Endothelial cell of umbilical vein (primary cell): Measurements from ENCODE around the gene ORAI3. TPM values are rescaled to one million over a fixed set of nuclear protein-coding genes. Genes with fewer than 3 reads are reported as not detected.

ENCODE experiments used
- BruUV-seq: library from RNA; stranded (reverse); fragments of 400-500 nt; replicated peaks from 2 replicates; lab custom pipeline; 2021; lab: Mats Ljungman, UMichigan
- CTCF ChIA-PET: fragments of 300-600, 350-600 bp; sonication (Branson Sonifier 250); formaldehyde crosslinking; loops from one replicate; lab custom pipeline; 2021; ENCODE audit warnings: antibody characterized with exemption, inconsistent platforms; lab: Charles Lee
- POLR2A ChIA-PET: fragments of 300-600, 350-600 bp; sonication (Branson Sonifier 250); formaldehyde crosslinking; loops from one replicate; lab custom pipeline; 2021; ENCODE audit warnings: antibody characterized with exemption, inconsistent platforms; lab: Charles Lee
- DNase-seq: peaks from one replicate; pipeline ENCODE4 v3.0.0-alpha.2; 2011; ENCODE audit warnings: low read depth, low spot score
- FAIRE-seq: peaks from 2 replicates; lab custom pipeline; 2011; peaks lifted over from hg19 to GRCh38; lab: Jason Lieb, UNC
- H2AFZ ChIP-seq: 2 replicates; pipeline ENCODE4 v1.6.0; 2012; ENCODE audit warnings: low read depth, low read length, control low read depth, inconsistent platforms
- H3K27ac ChIP-seq: 2 replicates; pipeline ENCODE4 v1.5.1; 2011; ENCODE audit warnings: low read depth, mild to moderate bottlenecking, control low read depth, low read length, moderate library complexity; ENCODE audit not compliant: insufficient read depth
- H3K27me3 ChIP-seq, 2 experiments: 2 replicates each; pipeline versions ENCODE4 v1.6.0 to v1.6.1; 2011; ENCODE audit warnings: low read length in 2 of 2, mixed read lengths in 1 of 2; ENCODE audit not compliant: control insufficient read depth in 2 of 2, insufficient read depth in 2 of 2
- H3K36me3 ChIP-seq, 2 experiments: 2 replicates in 1 of 2; 3 replicates in 1 of 2; pipeline ENCODE4 v1.5.1; 2011; ENCODE audit warnings: low read length in 2 of 2, mild to moderate bottlenecking in 1 of 2, moderate library complexity in 1 of 2; ENCODE audit not compliant: control insufficient read depth in 2 of 2, insufficient read depth in 2 of 2; ENCODE audit errors: extremely low read depth in 1 of 2
- H3K4me1 ChIP-seq: 3 replicates; pipeline ENCODE4 v1.5.1; 2011; ENCODE audit warnings: mild to moderate bottlenecking, low read length; ENCODE audit not compliant: control insufficient read depth, insufficient read depth; ENCODE audit errors: extremely low read depth
- H3K4me2 ChIP-seq: 2 replicates; pipeline ENCODE4 v1.6.1; 2011; ENCODE audit warnings: low read length, control low read depth, mixed read lengths; ENCODE audit not compliant: insufficient read depth
- H3K4me3 ChIP-seq, 3 experiments: fragments of 200-600 bp in 1 of 3; sonication (generic), shearing (Covaris generic) in 1 of 3; replicated peaks in 1 of 3; 2 replicates each; pipeline ENCODE4 v1.5.1; 2011 to 2016; ENCODE audit warnings: control low read depth in 3 of 3, low read length in 3 of 3, mild to moderate bottlenecking in 2 of 3, inconsistent platforms in 1 of 3, low read depth in 1 of 3, moderate library complexity in 1 of 3; ENCODE audit not compliant: insufficient read depth in 1 of 3
- H3K79me2 ChIP-seq: 2 replicates; pipeline ENCODE4 v1.6.0; 2012; ENCODE audit warnings: low read length, inconsistent platforms; ENCODE audit not compliant: control insufficient read depth, insufficient read depth
- H3K9ac ChIP-seq: replicated peaks from 2 replicates; pipeline ENCODE3; 2011; ENCODE audit warnings: low read length, control low read depth; ENCODE audit not compliant: insufficient read depth; ENCODE audit errors: extremely low read depth
- H3K9me1 ChIP-seq: replicated peaks from 3 replicates; pipeline ENCODE4 v1.6.0; 2011; ENCODE audit warnings: mild to moderate bottlenecking, low read length; ENCODE audit not compliant: control insufficient read depth, insufficient read depth; ENCODE audit errors: extremely low read depth
- H3K9me3 ChIP-seq: replicated peaks from 2 replicates; pipeline ENCODE4 v1.5.1; 2012; ENCODE audit warnings: low read length, inconsistent platforms; ENCODE audit not compliant: control insufficient read depth, insufficient read depth
- H4K20me1 ChIP-seq: replicated peaks from 2 replicates; pipeline ENCODE3; 2011; ENCODE audit warnings: mild to moderate bottlenecking, low read length; ENCODE audit not compliant: control insufficient read depth, insufficient read depth; ENCODE audit errors: extremely low read depth
- JUN ChIP-seq: IDR thresholded peaks from 2 replicates; pipeline ENCODE4 v1.6.1; 2011; ENCODE audit warnings: borderline replicate concordance, low read depth; ENCODE audit not compliant: insufficient read length, insufficient read depth
- MYC ChIP-seq: IDR thresholded peaks from one replicate; pipeline ENCODE4 v1.6.1; 2011; ENCODE audit warnings: mild to moderate bottlenecking, low read depth, low read length
- POLR2AphosphoS5 ChIP-seq: IDR thresholded peaks from 2 replicates; pipeline ENCODE4 v1.6.1; 2012; ENCODE audit warnings: low read depth, mild to moderate bottlenecking, control low read depth, low read length, moderate library complexity; ENCODE audit not compliant: insufficient read depth
- dilution Hi-C: fragments of 300-500 bp; cut with MboI; formaldehyde crosslinking; loops from one replicate; pipeline ENCODE4 v1.15.0; 2019; ENCODE audit warnings: low sequenced_read_pairs; ENCODE audit not compliant: extremely low pct_ligation_motif_present
- intact Hi-C: fragments of 100-400 bp; cut with micrococcal nuclease; formaldehyde crosslinking; loops from one replicate; pipeline ENCODE4 v1.10.0; 2022
- polyA plus RNA-seq, 4 experiments: library from polyadenylated mRNA; depleted of rRNA in 3 of 4; stranded (reverse) in 3 of 4; unstranded in 1 of 4; fragments of >200 nt; gene quantifications; 2 replicates each; pipeline versions ENCODE4 v1.2.1 to v1.2.3, GENCODE V29; 2011 to 2012; ENCODE audit warnings: missing spikeins in 1 of 4
- total RNA-seq: library from RNA; stranded (reverse); gene quantifications from 2 replicates; pipeline ENCODE4 v1.2.3, GENCODE V29; 2021
- TF ChIP-seq, protein P1 (sequence below), 2 donors: IDR thresholded peaks; 1 replicate in 1 of 2; 2 replicates in 1 of 2; pipeline ENCODE4 v1.5.1; 2011; ENCODE audit warnings: low read length in 2 of 2, mild to moderate bottlenecking in 2 of 2, moderate library complexity in 2 of 2, control low read depth in 1 of 2, inconsistent platforms in 1 of 2, low read depth in 1 of 2; ENCODE audit not compliant: insufficient read depth in 1 of 2; ENCODE audit errors: extremely low read depth in 1 of 2

The ORAI3 gene
- total and polyA plus RNA-seq, 2 donors (not counting 3 experiments of a cell fraction or from before 2014, with no cell fraction given): 17.6 to 25.4 TPM

DNA sequence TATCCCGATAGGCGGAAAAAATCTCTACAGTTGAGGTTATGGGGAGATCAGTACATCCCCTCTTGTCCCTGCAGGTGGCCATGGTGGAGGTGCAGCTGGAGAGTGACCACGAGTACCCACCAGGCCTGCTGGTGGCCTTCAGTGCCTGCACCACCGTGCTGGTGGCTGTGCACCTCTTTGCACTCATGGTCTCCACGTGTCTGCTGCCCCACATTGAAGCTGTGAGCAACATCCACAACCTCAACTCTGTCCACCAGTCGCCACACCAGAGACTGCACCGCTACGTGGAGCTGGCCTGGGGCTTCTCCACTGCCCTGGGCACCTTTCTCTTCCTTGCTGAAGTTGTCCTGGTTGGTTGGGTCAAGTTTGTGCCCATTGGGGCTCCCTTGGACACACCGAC is 4.2 kb downstream of the ORAI3 start:
- Histone ChIP-seq H3K9me1 (no peaks in the 10 kb centered on the region), H3K4me3 (no peak overlapping the region), H3K9ac (no peak overlapping the region), H3K4me1 (peaks cover 20% of the 10 kb centered on the region), H3K27me3 (no peaks in the 10 kb centered on the region), H3K36me3 (no peaks in the 10 kb centered on the region), H3K9me3 (no peaks in the 10 kb centered on the region), H3K79me2 (no peaks in the 10 kb centered on the region), H3K27ac (no peak overlapping the region), H2AFZ (no peak overlapping the region), H4K20me1 (no peaks in the 10 kb centered on the region), H3K4me2 (no peak overlapping the region)
- no peak for TF ChIP-seq MYC
- no peak for TF ChIP-seq POLR2AphosphoS5
- CTCF ChIA-PET: interaction anchor here (0.8 to 3.5 kb wide), 20 partner anchors 11 to 916 kb away, joined by 3 to 29 read pairs (median 4); partner anchors contain the start of genes FUS, KAT8, VKORC1 and ZNF646
- dilution Hi-C loops: no loop called here
- no peak for DNase-seq
- no peak for FAIRE-seq
- POLR2A ChIA-PET: interaction anchor here (1.2 to 1.9 kb wide), 2 partner anchors 11 to 227 kb away, joined by 3 to 4 read pairs; partner anchors contain the start of gene FUS
- intact Hi-C loops: loop anchor here (1.0 kb wide), 4 partner anchors 142 to 490 kb away; partner anchors contain the start of gene FUS
- BruUV-seq: no TSS peak

DNA sequence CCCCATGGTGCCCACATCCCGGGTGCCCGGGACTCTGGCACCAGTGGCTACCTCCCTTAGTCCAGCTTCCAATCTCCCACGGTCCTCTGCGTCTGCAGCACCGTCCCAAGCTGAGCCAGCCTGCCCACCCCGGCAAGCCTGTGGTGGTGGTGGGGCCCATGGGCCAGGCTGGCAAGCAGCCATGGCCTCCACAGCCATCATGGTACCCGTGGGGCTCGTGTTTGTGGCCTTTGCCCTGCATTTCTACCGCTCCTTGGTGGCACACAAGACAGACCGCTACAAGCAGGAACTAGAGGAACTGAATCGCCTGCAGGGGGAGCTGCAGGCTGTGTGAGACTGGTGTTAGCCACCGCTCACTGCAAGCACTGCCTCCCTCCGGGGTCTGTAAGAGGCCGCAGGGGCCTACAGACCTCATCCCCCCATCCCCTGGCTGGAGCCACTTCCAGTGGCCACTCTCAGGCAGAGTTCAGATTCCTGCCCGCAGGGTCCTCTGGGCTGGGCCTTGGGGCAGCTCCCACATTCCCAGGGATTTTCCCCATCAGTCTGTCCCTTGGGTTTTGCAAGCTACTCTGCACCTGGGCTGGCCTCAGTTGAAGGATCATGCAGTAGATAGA is 4.8 kb downstream of the ORAI3 start:
- TF ChIP-seq JUN: no peak
- TF ChIP-seq, protein P1, sequence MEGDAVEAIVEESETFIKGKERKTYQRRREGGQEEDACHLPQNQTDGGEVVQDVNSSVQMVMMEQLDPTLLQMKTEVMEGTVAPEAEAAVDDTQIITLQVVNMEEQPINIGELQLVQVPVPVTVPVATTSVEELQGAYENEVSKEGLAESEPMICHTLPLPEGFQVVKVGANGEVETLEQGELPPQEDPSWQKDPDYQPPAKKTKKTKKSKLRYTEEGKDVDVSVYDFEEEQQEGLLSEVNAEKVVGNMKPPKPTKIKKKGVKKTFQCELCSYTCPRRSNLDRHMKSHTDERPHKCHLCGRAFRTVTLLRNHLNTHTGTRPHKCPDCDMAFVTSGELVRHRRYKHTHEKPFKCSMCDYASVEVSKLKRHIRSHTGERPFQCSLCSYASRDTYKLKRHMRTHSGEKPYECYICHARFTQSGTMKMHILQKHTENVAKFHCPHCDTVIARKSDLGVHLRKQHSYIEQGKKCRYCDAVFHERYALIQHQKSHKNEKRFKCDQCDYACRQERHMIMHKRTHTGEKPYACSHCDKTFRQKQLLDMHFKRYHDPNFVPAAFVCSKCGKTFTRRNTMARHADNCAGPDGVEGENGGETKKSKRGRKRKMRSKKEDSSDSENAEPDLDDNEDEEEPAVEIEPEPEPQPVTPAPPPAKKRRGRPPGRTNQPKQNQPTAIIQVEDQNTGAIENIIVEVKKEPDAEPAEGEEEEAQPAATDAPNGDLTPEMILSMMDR (IDR thresholded peaks at IDR 0.05; ENCODE audit: extremely low read depth in 1 of 2, insufficient read depth in 1 of 2, low read depth in 1 of 2, low read length in 2 of 2): peak; percentile 79 to 90
- peak; percentile 12 for TF ChIP-seq POLR2AphosphoS5
- POLR2A ChIA-PET: interaction anchor here (0.6 to 1.9 kb wide), 3 partner anchors 11 to 226 kb away, joined by 3 to 4 read pairs (median 4); partner anchors contain the start of gene FUS
- Histone ChIP-seq H4K20me1 (no peaks in the 10 kb centered on the region), H3K79me2 (peaks cover 4% of the 10 kb centered on the region), H3K4me3 (no peak overlapping the region), H3K36me3 (no peaks in the 10 kb centered on the region), H3K4me1 (peaks cover 22% of the 10 kb centered on the region), H2AFZ (no peak overlapping the region), H3K9me3 (no peaks in the 10 kb centered on the region), H3K27me3 (no peaks in the 10 kb centered on the region), H3K27ac (no peak overlapping the region), H3K9ac (no peak overlapping the region), H3K4me2 (no peak overlapping the region), H3K9me1 (no peaks in the 10 kb centered on the region)
- BruUV-seq: no TSS peak
- dilution Hi-C loops: no loop called here
- FAIRE-seq: peak; percentile 88
- CTCF ChIA-PET: interaction anchor here (0.6 to 3.5 kb wide), 26 partner anchors 9 to 915 kb away, joined by 3 to 29 read pairs (median 4); partner anchors contain the start of genes ARMC5, FUS, KAT8 and VKORC1
- intact Hi-C loops: loop anchor here (1.0 kb wide), 4 partner anchors 142 to 490 kb away; partner anchors contain the start of gene FUS
- DNase-seq: peak; percentile 80
